ENCODE measurements around the gene RETREG2. TPM values are rescaled to one million over a fixed set of nuclear protein-coding genes. Genes with fewer than 3 reads are reported as not detected.
A peak's percentile ranks its signal among the peaks of the same experiment; 100 is the strongest.

Gene RETREG2
- total RNA-seq, 1 donor from 2014 or later = 70.0 TPM

GRCh38 chr2:219223831-219224610 is 45.9 kb downstream of the RETREG2 start:
- Mint-ChIP-seq H3K9me3 (no peaks in the 10 kb centered on the region), H3K4me3 (no peak overlapping the region), H3K4me1 (peaks cover 22% of the 10 kb centered on the region), H3K36me3 (peaks cover 36% of the 10 kb centered on the region), H3K27me3 (ENCODE audit: low read depth) (no peaks in the 10 kb centered on the region), H3K27ac (no peak overlapping the region)
- no peak for DNase-seq (ENCODE audit: low spot score in 2 of 2, unreplicated experiment in 2 of 2)
- TF ChIP-seq CTCF (IDR thresholded peaks at IDR 0.05; ENCODE audit: unreplicated experiment) = no peak

GRCh38 chr2:219225350-219225749 is 47.3 kb downstream of the RETREG2 start:
- Mint-ChIP-seq H3K36me3 (peaks cover 31% of the 10 kb centered on the region), H3K27me3 (ENCODE audit: low read depth) (no peaks in the 10 kb centered on the region), H3K27ac (no peak overlapping the region), H3K9me3 (no peaks in the 10 kb centered on the region), H3K4me3 (no peak overlapping the region), H3K4me1 (peaks cover 19% of the 10 kb centered on the region)
- DNase-seq (ENCODE audit: low spot score in 2 of 2, unreplicated experiment in 2 of 2) = no peak
- no peak for TF ChIP-seq CTCF (IDR thresholded peaks at IDR 0.05; ENCODE audit: unreplicated experiment)

GRCh38 chr2:219228041-219228910 is 50.2 kb downstream of the RETREG2 start:
- no peak for DNase-seq (ENCODE audit: low spot score in 2 of 2, unreplicated experiment in 2 of 2)
- H3K36me3 Mint-ChIP-seq = peaks cover 24% of the 10 kb centered on the region
- H3K9me3 Mint-ChIP-seq = no peaks in the 10 kb centered on the region
- no peak for TF ChIP-seq CTCF (IDR thresholded peaks at IDR 0.05; ENCODE audit: unreplicated experiment)
- peak overlapping the region; percentile 99 for H3K4me3 Mint-ChIP-seq
- peak overlapping the region; percentile 76 for H3K27ac Mint-ChIP-seq
- peaks cover 23% of the 10 kb centered on the region for H3K4me1 Mint-ChIP-seq
- H3K27me3 Mint-ChIP-seq (ENCODE audit: low read depth) = no peaks in the 10 kb centered on the region

- Mint-ChIP-seq H3K4me1 (peaks cover 23% of the 10 kb centered on the region), H3K36me3 (peaks cover 20% of the 10 kb centered on the region), H3K9me3 (no peaks in the 10 kb centered on the region), H3K27ac (peak overlapping the region; percentile 76), H3K27me3 (ENCODE audit: low read depth) (no peaks in the 10 kb centered on the region), H3K4me3 (peak overlapping the region; percentile 99)
- no peak for DNase-seq (ENCODE audit: low spot score in 2 of 2, unreplicated experiment in 2 of 2)
- no peak for TF ChIP-seq CTCF (IDR thresholded peaks at IDR 0.05; ENCODE audit: unreplicated experiment)
Observed at GRCh38 chr2:219228911-219229304, 50.8 kb downstream of the RETREG2 start.

- Mint-ChIP-seq H3K4me3 (peak within 1 kb of the TSS; percentile 99), H3K36me3 (peaks cover 17% of the 10 kb centered on the region), H3K9me3 (no peaks in the 10 kb centered on the region), H3K27me3 (ENCODE audit: low read depth) (no peaks in the 10 kb centered on the region), H3K27ac (peak within 1 kb of the TSS; percentile 98), H3K4me1 (peaks cover 23% of the 10 kb centered on the region)
- TF ChIP-seq CTCF (IDR thresholded peaks at IDR 0.05; ENCODE audit: unreplicated experiment) = no peak
- DNase-seq (ENCODE audit: low spot score in 2 of 2, unreplicated experiment in 2 of 2) = peak; percentile 93 to 95
Observed at GRCh38 chr2:219229305-219230058, 51.4 kb downstream of the RETREG2 start, which contains the start of the genes ANKZF1 and ATG9A. Gene ANKZF1 (plus strand): TSS chr2:219229806. CDS start chr2:219230258, 452 bp downstream. Gene ATG9A (minus strand): TSS chr2:219229636. CDS start chr2:219228024, 1,612 bp downstream.
